K562 (cell line): ENCODE results near the gene SNX17. TPM values are rescaled to one million over a fixed set of nuclear protein-coding genes. Genes with fewer than 3 reads are reported as not detected.
A peak's percentile ranks its signal among the peaks of the same experiment; 100 is the strongest.

Experiments used
- ATAC-seq: fragments of 200-7000 bp; cut with Tn5 transposase; 3 replicates; pipeline ENCODE4 v1.9.1; 2020; ENCODE audit warnings: moderate library complexity
- BruUV-seq: library from RNA; stranded (reverse); fragments of 400-500 nt; replicated peaks from 2 replicates; lab custom pipeline; 2021; lab: Mats Ljungman, UMichigan
- CTCF ChIA-PET: fragments of 300-600 bp; formaldehyde crosslinking; extraction: SDS; loops from one replicate; lab custom pipeline; 2021; ENCODE audit warnings: low intra/inter-chr PET ratio; lab: Yijun Ruan, JAX
- POLR2A ChIA-PET: fragments of 300-600, 350-650 bp; sonication (Branson Sonifier 250); formaldehyde crosslinking; extraction: SDS; loops from one replicate; lab custom pipeline; 2021; ENCODE audit warnings: antibody characterized with exemption, inconsistent platforms; lab: Yijun Ruan, JAX
- DNase-seq, 4 experiments: peaks; one replicate each; pipeline versions ENCODE4 v3.0.0 to v3.0.0-alpha.2; 2011 to 2018; ENCODE audit warnings: low spot score in 3 of 4, mixed read lengths in 3 of 4; ENCODE audit errors: extremely low read depth in 1 of 4
- FAIRE-seq: peaks from 2 replicates; lab custom pipeline; 2011; peaks lifted over from hg19 to GRCh38; lab: Jason Lieb, UNC
- H2AFZ ChIP-seq: 2 replicates; pipeline ENCODE4 v1.6.0; 2011; ENCODE audit warnings: low read depth, low read length, control low read depth, inconsistent platforms
- H3K27ac ChIP-seq: fragments of 200-600 bp; 3 replicates; pipeline ENCODE4 v1.8.0; 2011; ENCODE audit warnings: low read depth, mild to moderate bottlenecking, control low read depth, inconsistent platforms, low read length, moderate library complexity, mixed read lengths; ENCODE audit errors: extremely low read depth
- H3K27me3 ChIP-seq, 2 experiments: fragments of 300-600 bp in 1 of 2; 2 replicates in 1 of 2; 3 replicates in 1 of 2; pipeline versions ENCODE4 v1.6.0 to v1.8.0; 2011; ENCODE audit warnings: inconsistent platforms in 2 of 2, low read length in 2 of 2, mild to moderate bottlenecking in 1 of 2, mixed read lengths in 1 of 2, moderate library complexity in 1 of 2; ENCODE audit not compliant: control insufficient read depth in 2 of 2, insufficient read depth in 2 of 2
- H3K36me3 ChIP-seq: fragments of 300-600 bp; 3 replicates; pipeline ENCODE4 v1.8.0; 2011; ENCODE audit warnings: mild to moderate bottlenecking, low read length, inconsistent platforms; ENCODE audit not compliant: control insufficient read depth, insufficient read depth
- H3K4me1 ChIP-seq, 2 experiments: fragments of 200-600 bp in 1 of 2; replicated peaks in 1 of 2; 2 replicates in 1 of 2; 3 replicates in 1 of 2; pipeline versions ENCODE4 v1.5.1 to v1.8.0; 2011; ENCODE audit warnings: inconsistent platforms in 2 of 2, low read length in 2 of 2, mild to moderate bottlenecking in 1 of 2, mixed read lengths in 1 of 2, moderate library complexity in 1 of 2; ENCODE audit not compliant: control insufficient read depth in 2 of 2, insufficient read depth in 2 of 2
- H3K4me2 ChIP-seq: 2 replicates; pipeline ENCODE4 v1.6.1; 2011; ENCODE audit warnings: low read length, control low read depth, inconsistent platforms, mixed read lengths; ENCODE audit not compliant: insufficient read depth
- H3K4me3 ChIP-seq: fragments of 200-600 bp; sonication (generic), shearing (Covaris generic); 2 replicates; pipeline ENCODE4 v1.5.1; 2016; ENCODE audit warnings: control low read depth, inconsistent platforms
- H3K79me2 ChIP-seq: fragments of 200-600 bp; 3 replicates; pipeline ENCODE4 v1.8.0; 2011; ENCODE audit warnings: low read length, inconsistent platforms; ENCODE audit not compliant: control insufficient read depth, insufficient read depth
- H3K9ac ChIP-seq, 2 experiments: 2 replicates each; pipeline versions ENCODE4 v1.6.0 to v1.6.1; 2011; ENCODE audit warnings: low read depth in 2 of 2, low read length in 2 of 2, control low read depth in 1 of 2, inconsistent platforms in 1 of 2, mild to moderate bottlenecking in 1 of 2, mixed read lengths in 1 of 2; ENCODE audit not compliant: insufficient read depth in 1 of 2
- H3K9me1 ChIP-seq: one replicate; pipeline ENCODE4 v1.6.0; 2011; ENCODE audit warnings: inconsistent platforms, mild to moderate bottlenecking, low read length, moderate library complexity; ENCODE audit not compliant: control insufficient read depth, insufficient read depth
- H3K9me3 ChIP-seq: replicated peaks from 2 replicates; pipeline ENCODE4 v1.5.1; 2011; ENCODE audit warnings: low read depth, low read length, inconsistent platforms; ENCODE audit not compliant: control insufficient read depth, insufficient read depth
- H4K20me1 ChIP-seq: replicated peaks from 2 replicates; pipeline ENCODE4 v1.6.1; 2011; ENCODE audit warnings: low read length, inconsistent platforms, mixed read lengths; ENCODE audit not compliant: control insufficient read depth, insufficient read depth
- FOXA3 ChIP-seq, 2 experiments: fragments of 450-650 bp in 1 of 2; sonication (generic) in 1 of 2; formaldehyde crosslinking; IDR thresholded peaks in 1 of 2; conservative IDR thresholded peaks in 1 of 2; 2 replicates each; pipeline versions ENCODE4 v1.4.0 to v1.8.0; 2020 to 2022; ENCODE audit warnings: mild to moderate bottlenecking in 2 of 2, missing genetic modification reagents in 1 of 2
- HMGN3 ChIP-seq: IDR thresholded peaks from 2 replicates; pipeline ENCODE4 v1.6.1; 2011; ENCODE audit warnings: borderline replicate concordance, low read depth, mild to moderate bottlenecking, mixed read lengths, low read length; ENCODE audit not compliant: insufficient read length; ENCODE audit errors: extremely low read depth
- MCM3 ChIP-seq: fragments of 450-650 bp; IDR thresholded peaks from 2 replicates; pipeline ENCODE4 v1.6.1; 2016
- RBM22 ChIP-seq: fragments of 200-400 bp; formaldehyde crosslinking; IDR thresholded peaks from 2 replicates; pipeline ENCODE4 v1.6.1; 2018; ENCODE audit warnings: low read length, low read depth; ENCODE audit not compliant: poor library complexity, severe bottlenecking
- RUNX1 ChIP-seq: sonication (generic); IDR thresholded peaks from 2 replicates; pipeline ENCODE4 v1.6.1; 2016; ENCODE audit warnings: antibody characterized with exemption, low read depth
- SPI1 ChIP-seq: IDR thresholded peaks from 2 replicates; pipeline ENCODE4 v1.6.1; 2011; ENCODE audit warnings: low read depth, low read length, control low read depth, borderline replicate concordance
- SRSF3 ChIP-seq: fragments of 200-400 bp; formaldehyde crosslinking; IDR thresholded peaks from 2 replicates; pipeline ENCODE4 v1.6.1; 2016; ENCODE audit warnings: mild to moderate bottlenecking, low read length, moderate library complexity; ENCODE audit not compliant: insufficient read depth
- TEAD4 ChIP-seq, 2 experiments: sonication (generic) in 1 of 2; formaldehyde crosslinking in 1 of 2; IDR thresholded peaks; 2 replicates each; pipeline versions ENCODE4 v1.6.1 to v1.8.0; 2012 to 2022; ENCODE audit warnings: borderline replicate concordance in 1 of 2, inconsistent platforms in 1 of 2, low read length in 1 of 2, mild to moderate bottlenecking in 1 of 2, missing genetic modification reagents in 1 of 2
- TOE1 ChIP-seq, 2 experiments: fragments of 450-650 bp in 1 of 2; sonication (generic) in 1 of 2; formaldehyde crosslinking in 1 of 2; IDR thresholded peaks; 2 replicates each; pipeline versions ENCODE4 v1.7.1 to v1.8.0; 2016 to 2022; ENCODE audit warnings: borderline replicate concordance in 2 of 2, mild to moderate bottlenecking in 2 of 2, antibody characterized with exemption in 1 of 2, inconsistent platforms in 1 of 2, low read depth in 1 of 2, missing genetic modification reagents in 1 of 2, moderate library complexity in 1 of 2
- XRCC5 ChIP-seq: fragments of 200-400 bp; formaldehyde crosslinking; IDR thresholded peaks from 2 replicates; pipeline ENCODE4 v1.6.1; 2017; ENCODE audit warnings: low read depth, mild to moderate bottlenecking, low read length
- ZNF644 ChIP-seq: fragments of 200-800 bp; sonication (Bioruptor generic); IDR thresholded peaks from 2 replicates; pipeline ENCODE4 v1.6.1; 2016; ENCODE audit warnings: low read depth, missing genetic modification characterization, missing compliant biosample characterization
- WGBS: fragments of 100-300 bp; shearing (Covaris generic); methylation state at CpG from one replicate; pipeline ENCODE4 v1.1.6; 2016; ENCODE audit warnings: low coverage, mixed read lengths; ENCODE audit not compliant: insufficient coverage; ENCODE audit errors: missing lambda C conversion rate; 5-methylcytosine and 5-hydroxymethylcytosine counted together
- in situ Hi-C: fragments of 300-500 bp; cut with MboI; formaldehyde crosslinking; loops from 4 replicates; pipeline ENCODE4 v1.15.0; 2018; ENCODE audit warnings: inconsistent platforms, mixed read lengths
- intact Hi-C: fragments of 100-400 bp; cut with micrococcal nuclease; formaldehyde crosslinking; loops from 2 replicates; pipeline ENCODE4 v1.14.2; 2022
- polyA plus RNA-seq, 8 experiments: library from polyadenylated mRNA; depleted of rRNA in 4 of 8; stranded (reverse) in 5 of 8; unstranded in 3 of 8; fragments of >200 nt; fragmentation: Nextera tagmentation in 2 of 8; fragmentation: Illumina TruSeq in 1 of 8; extraction: Ambion mirVana in 2 of 8; extraction: Trizol in 1 of 8; gene quantifications; 2 replicates each; pipeline versions ENCODE4 v1.2.1 to v1.2.3, GENCODE V29; 2011 to 2014; ENCODE audit warnings: inconsistent platforms in 1 of 8, missing spikeins in 1 of 8
- total RNA-seq, 7 experiments: library from RNA; depleted of rRNA in 6 of 7; stranded (reverse); fragments of >200 nt in 6 of 7; fragmentation: Illumina TruSeq in 2 of 7; extraction: Trizol in 2 of 7; gene quantifications; 2 replicates each; pipeline versions ENCODE4 v1.2.1 to v1.2.3, GENCODE V29; 2011 to 2021; ENCODE audit warnings: low replicate concordance in 1 of 7
- TF ChIP-seq, protein P1 (sequence below): sonication (generic); formaldehyde crosslinking; IDR thresholded peaks from 2 replicates; pipeline ENCODE4 v1.8.0; 2022; ENCODE audit warnings: mild to moderate bottlenecking, missing genetic modification reagents
- TF ChIP-seq, protein P2 (sequence below), 3 experiments: fragments of 200-800 bp in 1 of 3; sonication (Bioruptor generic) in 1 of 3; sonication (generic) in 1 of 3; formaldehyde crosslinking in 1 of 3; IDR thresholded peaks; 2 replicates each; pipeline versions ENCODE4 v1.6.1 to v1.8.0; 2016 to 2022; ENCODE audit warnings: mild to moderate bottlenecking in 2 of 3, missing compliant biosample characterization in 2 of 3, missing genetic modification characterization in 2 of 3, missing genetic modification reagents in 1 of 3

SNX17 gene
- total and polyA plus RNA-seq, 9 of the 15 experiments (the other 6 are each of a cell fraction or from before 2014, with no cell fraction given), result 3.0 to 75.7 (median 54.6) TPM

DNA sequence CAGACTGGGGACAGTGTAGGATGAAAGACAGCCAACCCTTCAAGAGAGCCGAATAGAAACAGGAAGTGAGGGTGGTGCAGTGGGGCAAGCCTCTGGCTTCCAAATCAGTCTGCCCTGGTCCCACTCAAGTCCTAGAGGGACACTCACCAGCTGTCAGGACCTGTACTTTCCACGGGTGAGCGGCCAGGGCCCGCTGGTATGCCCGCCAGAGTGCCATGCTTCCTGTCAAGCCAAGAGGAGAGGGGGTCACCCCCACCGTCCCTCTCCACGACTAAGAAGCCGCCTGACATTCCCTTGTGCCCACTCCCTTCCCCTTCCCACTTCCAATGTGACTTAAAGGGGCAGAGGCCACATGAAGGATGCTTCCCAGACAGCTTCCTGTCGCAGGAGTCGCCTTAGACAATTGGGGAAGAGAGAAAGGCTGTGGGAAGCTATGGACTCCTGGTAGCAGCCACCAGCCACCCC, 48.1 kb upstream of the SNX17 start:
- in situ Hi-C loops, result no loop called here
- no peak for TF ChIP-seq RUNX1
- TF ChIP-seq HMGN3, result peak; percentile 6
- TF ChIP-seq, protein P1, sequence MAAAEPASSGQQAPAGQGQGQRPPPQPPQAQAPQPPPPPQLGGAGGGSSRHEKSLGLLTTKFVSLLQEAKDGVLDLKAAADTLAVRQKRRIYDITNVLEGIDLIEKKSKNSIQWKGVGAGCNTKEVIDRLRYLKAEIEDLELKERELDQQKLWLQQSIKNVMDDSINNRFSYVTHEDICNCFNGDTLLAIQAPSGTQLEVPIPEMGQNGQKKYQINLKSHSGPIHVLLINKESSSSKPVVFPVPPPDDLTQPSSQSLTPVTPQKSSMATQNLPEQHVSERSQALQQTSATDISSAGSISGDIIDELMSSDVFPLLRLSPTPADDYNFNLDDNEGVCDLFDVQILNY (CRISPR knock-in tag), result peak; percentile 73; the same call in 1 of the 2 replicates
- TF ChIP-seq XRCC5, result 0 out of 2 replicates have a peak, but pooled peaks have one; percentile 24
- 0 out of 2 replicates have a peak, but pooled peaks have one; percentile 7 for TF ChIP-seq TEAD4 (IDR thresholded peaks at IDR 0.05; ENCODE audit: low read length)
- TF ChIP-seq TEAD4 (CRISPR knock-in tag; IDR thresholded peaks at IDR 0.05; ENCODE audit: borderline replicate concordance), result no peak
- no peak for TF ChIP-seq TOE1 (IDR thresholded peaks at IDR 0.05; ENCODE audit: borderline replicate concordance)
- peak; percentile 59; the same call in 1 of the 2 replicates for TF ChIP-seq TOE1 (CRISPR knock-in tag; IDR thresholded peaks at IDR 0.05; ENCODE audit: borderline replicate concordance, low read depth)
- TF ChIP-seq, protein P2, sequence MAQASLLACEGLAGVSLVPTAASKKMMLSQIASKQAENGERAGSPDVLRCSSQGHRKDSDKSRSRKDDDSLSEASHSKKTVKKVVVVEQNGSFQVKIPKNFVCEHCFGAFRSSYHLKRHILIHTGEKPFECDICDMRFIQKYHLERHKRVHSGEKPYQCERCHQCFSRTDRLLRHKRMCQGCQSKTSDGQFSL (CRISPR knock-in tag; IDR thresholded peaks at IDR 0.05), result 0 out of 2 replicates have a peak, but pooled peaks have one; percentile 47
- TF ChIP-seq, protein P2 (tag; IDR thresholded peaks at IDR 0.05), result no peak
- TF ChIP-seq SPI1, result peak; percentile 96
- TF ChIP-seq MCM3, result no peak
- TF ChIP-seq SRSF3, result 0 out of 2 replicates have a peak, but pooled peaks have one; percentile 52
- no peak for TF ChIP-seq ZNF644
- peak; percentile 14 for TF ChIP-seq RBM22
- 0 out of 4 replicates have a peak, but pooled peaks of 1 of the 2 experiments have one; percentile 46 for TF ChIP-seq FOXA3 (CRISPR knock-in tag; conservative IDR thresholded peaks at IDR 0.05 in 1 of 2, IDR thresholded peaks at IDR 0.05 in 1 of 2)

More for the DNA sequence above, 48.1 kb upstream of the SNX17 start:
- peak in 3 of 4 experiments; percentile 38 to 44 (median 40) for DNase-seq
- peaks cover 8 to 21% of the 10 kb centered on the region in 2 experiments; a peak in 4 of 5 replicates for H3K4me1 ChIP-seq
- TSS peak; percentile 85 for BruUV-seq
- ATAC-seq, result peak; percentile 36
- peaks cover 32% of the 10 kb centered on the region for H3K79me2 ChIP-seq
- H3K9ac ChIP-seq, result peak overlapping the region; percentile 97 to 99
- no peaks in the 10 kb centered on the region for H4K20me1 ChIP-seq
- 2% methylated on average over 10 of the region's 10 CpGs for WGBS
- FAIRE-seq, result no peak
- intact Hi-C loops, result no loop called here
- peaks cover 28% of the 10 kb centered on the region; the same call in 2 of the 3 replicates for H3K36me3 ChIP-seq
- no peaks in the 10 kb centered on the region for H3K9me1 ChIP-seq
- H3K4me2 ChIP-seq, result peak overlapping the region; percentile 96
- CTCF ChIA-PET, result interaction anchor here (0.6 kb wide), 1 partner anchor 46 kb away, joined by 3 read pairs; no protein-coding TSS in a partner anchor
- no peaks in the 10 kb centered on the region for H3K27me3 ChIP-seq
- H3K4me3 ChIP-seq, result peak overlapping the region; percentile 71
- H3K9me3 ChIP-seq, result no peaks in the 10 kb centered on the region
- POLR2A ChIA-PET, result interaction anchor here (0.6 to 4.1 kb wide), 15 partner anchors 11 to 361 kb away, joined by 3 to 22 read pairs (median 4); partner anchors contain the start of gene GTF3C2
- H2AFZ ChIP-seq, result peak overlapping the region; percentile 84
- H3K27ac ChIP-seq, result peak overlapping the region; percentile 98
